PC-3 (cell line): ENCODE measurements around the gene TNNC1. TPM values are rescaled to one million over a fixed set of nuclear protein-coding genes. Genes with fewer than 3 reads are reported as not detected.

ENCODE experiments used
- ATAC-seq: fragments of 200-7000 bp; cut with Tn5 transposase; 2 replicates; pipeline ENCODE4 v1.9.1; 2020; ENCODE audit warnings: mild to moderate bottlenecking, moderate library complexity
- BruUV-seq: library from RNA; stranded (reverse); fragments of 400-500 nt; replicated peaks from 2 replicates; lab custom pipeline; 2021; lab: Mats Ljungman, UMichigan
- CTCF ChIA-PET: fragments of 300-600 bp; sonication (Branson Sonifier 250); formaldehyde crosslinking; loops from one replicate; lab custom pipeline; 2022; ENCODE audit warnings: antibody characterized with exemption; lab: Charles Lee
- POLR2A ChIA-PET: fragments of 300-600 bp; sonication (Branson Sonifier 250); formaldehyde crosslinking; loops from one replicate; lab custom pipeline; 2022; ENCODE audit warnings: antibody characterized with exemption; ENCODE audit not compliant: unreplicated experiment; lab: Charles Lee
- DNase-seq: peaks from one replicate; pipeline ENCODE4 v3.0.0-alpha.2; 2015
- H2AFZ ChIP-seq: fragments of 300-600 bp; sonication (generic); 2 replicates; pipeline ENCODE4 v1.6.0; 2016; ENCODE audit warnings: antibody characterized with exemption, low read length
- H3F3A ChIP-seq: fragments of 300-600 bp; sonication (generic); one replicate; pipeline ENCODE4 v1.6.0; 2017; ENCODE audit warnings: antibody characterized with exemption, low read length, control low read depth, mild to moderate bottlenecking; ENCODE audit not compliant: unreplicated experiment
- H3K27ac ChIP-seq: fragments of 300-600 bp; sonication (generic); 2 replicates; pipeline ENCODE4 v1.5.1; 2016; ENCODE audit warnings: mild to moderate bottlenecking, low read length
- H3K27me3 ChIP-seq: fragments of 300-600 bp; sonication (generic); 2 replicates; pipeline ENCODE4 v1.6.1; 2016; ENCODE audit warnings: low read length, mixed read lengths
- H3K36me3 ChIP-seq: fragments of 300-600 bp; sonication (generic); 2 replicates; pipeline ENCODE4 v1.6.1; 2016; ENCODE audit warnings: low read depth, mixed run types, low read length, mixed read lengths
- H3K4me1 ChIP-seq: fragments of 300-600 bp; sonication (generic); 2 replicates; pipeline ENCODE4 v1.5.1; 2016; ENCODE audit warnings: low read length; ENCODE audit not compliant: insufficient read depth
- H3K4me2 ChIP-seq: fragments of 300-600 bp; sonication (generic); 2 replicates; pipeline ENCODE4 v1.6.0; 2016; ENCODE audit warnings: low read length
- H3K4me3 ChIP-seq: fragments of 300-600 bp; sonication (generic); 2 replicates; pipeline ENCODE4 v1.5.1; 2016; ENCODE audit warnings: mild to moderate bottlenecking, low read length, mixed read lengths
- H3K79me2 ChIP-seq: fragments of 300-600 bp; sonication (generic); 2 replicates; pipeline ENCODE4 v1.6.1; 2017; ENCODE audit warnings: low read length, mixed read lengths
- H3K9ac ChIP-seq: fragments of 300-600 bp; sonication (generic); 2 replicates; pipeline ENCODE4 v1.6.0; 2016; ENCODE audit warnings: mild to moderate bottlenecking, low read length
- H3K9me2 ChIP-seq: fragments of 300-600 bp; sonication (generic); replicated peaks from 2 replicates; pipeline ENCODE4 v1.6.1; 2016; ENCODE audit warnings: mixed run types, low read length, mixed read lengths
- H3K9me3 ChIP-seq: fragments of 300-600 bp; sonication (generic); 2 replicates; pipeline ENCODE4 v1.6.1; 2016; ENCODE audit warnings: low read length, mixed read lengths
- H4K20me1 ChIP-seq: fragments of 300-600 bp; sonication (generic); 2 replicates; pipeline ENCODE4 v1.6.1; 2016; ENCODE audit warnings: low read length, mixed read lengths
- CTCF ChIP-seq: fragments of 300-600 bp; sonication (generic); conservative IDR thresholded peaks from 2 replicates; pipeline ENCODE4 v1.5.1; 2017; ENCODE audit warnings: antibody characterized with exemption, low read depth, mild to moderate bottlenecking, low read length
- EZH2 ChIP-seq: fragments of 300-600 bp; sonication (generic); IDR thresholded peaks from one replicate; pipeline ENCODE4 v1.6.1; 2017; ENCODE audit warnings: antibody characterized with exemption, mild to moderate bottlenecking, low read length; ENCODE audit not compliant: unreplicated experiment
- EZH2phosphoT487 ChIP-seq: fragments of 300-600 bp; sonication (generic); IDR thresholded peaks from 2 replicates; pipeline ENCODE4 v1.6.1; 2018; ENCODE audit warnings: mild to moderate bottlenecking, antibody characterized with exemption, low read length, borderline replicate concordance
- intact Hi-C: fragments of 100-400 bp; cut with micrococcal nuclease; formaldehyde crosslinking; loops from 2 replicates; pipeline ENCODE4 v1.9.0; 2023
- total RNA-seq: library from RNA; depleted of rRNA; stranded (reverse); fragments of >200 nt; gene quantifications from 2 replicates; pipeline ENCODE4 v1.2.3, GENCODE V29; 2014

The TNNC1 gene
- total RNA-seq, 1 experiment from 2014 or later: 4.9 TPM

- Histone ChIP-seq H3K36me3 (peaks cover 60% of the 10 kb centered on the region), H3F3A (no peaks in the 10 kb centered on the region), H3K79me2 (peaks cover 5% of the 10 kb centered on the region), H3K4me1 (no peaks in the 10 kb centered on the region), H3K9ac (no peak overlapping the region), H4K20me1 (no peaks in the 10 kb centered on the region), H3K27ac (no peak overlapping the region), H3K4me2 (no peak overlapping the region), H2AFZ (no peak overlapping the region), H3K4me3 (no peak overlapping the region), H3K9me3 (no peaks in the 10 kb centered on the region), H3K27me3 (no peaks in the 10 kb centered on the region), H3K9me2 (no peaks in the 10 kb centered on the region)
- TF ChIP-seq CTCF: no peak
- TF ChIP-seq EZH2phosphoT487: no peak
- no peak for TF ChIP-seq EZH2
- intact Hi-C loops: no loop called here
- ATAC-seq (no peak), DNase-seq (no peak)
- CTCF ChIA-PET: no interaction called here
- POLR2A ChIA-PET: no interaction called here
- no TSS peak for BruUV-seq
These were observed 51.1 kb downstream of the TNNC1 start for GRCh38 chr3:52402706-52403270.

DNA sequence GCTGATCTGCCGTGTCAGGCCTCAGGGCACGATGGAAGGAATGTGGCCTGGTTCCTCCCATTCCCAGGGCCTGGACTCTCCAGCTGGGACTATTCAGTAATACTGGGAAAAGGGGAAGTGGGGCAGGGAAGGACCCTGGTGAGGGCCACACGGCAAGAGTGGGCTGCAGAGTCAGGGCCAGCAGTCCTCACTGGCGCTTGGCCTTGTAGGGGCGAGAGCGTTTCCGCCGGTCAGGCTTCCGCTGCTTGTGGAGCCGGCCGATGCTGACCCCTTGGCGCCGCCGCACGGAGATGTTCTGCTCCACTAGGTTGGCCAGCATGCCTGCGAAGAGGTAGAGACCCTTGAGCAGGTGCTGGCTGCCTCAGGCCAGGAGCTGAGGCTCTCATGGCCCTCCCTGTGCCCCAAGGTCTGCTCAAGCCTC, 51.7 kb downstream of the TNNC1 start:
- Histone ChIP-seq H3K4me3 (no peak overlapping the region), H3K79me2 (no peaks in the 10 kb centered on the region; the same call in 1 of the 2 replicates), H3K36me3 (peaks cover 55% of the 10 kb centered on the region), H3K9me3 (no peaks in the 10 kb centered on the region), H3K9me2 (no peaks in the 10 kb centered on the region), H3K9ac (no peak overlapping the region), H3K27ac (no peak overlapping the region), H2AFZ (no peak overlapping the region), H3K4me1 (no peaks in the 10 kb centered on the region), H4K20me1 (no peaks in the 10 kb centered on the region), H3K27me3 (no peaks in the 10 kb centered on the region), H3K4me2 (no peak overlapping the region), H3F3A (no peaks in the 10 kb centered on the region)
- DNase-seq (no peak), ATAC-seq (no peak)
- CTCF ChIA-PET: no interaction called here
- BruUV-seq: TSS peak; percentile 1
- intact Hi-C loops: no loop called here
- POLR2A ChIA-PET: no interaction called here
- TF ChIP-seq EZH2 (no peak), CTCF (no peak), EZH2phosphoT487 (no peak)

GRCh38 chr3:52401551-52401950, 52.3 kb downstream of the TNNC1 start:
- BruUV-seq: no TSS peak
- Histone ChIP-seq H3K9ac (no peak overlapping the region), H3K79me2 (no peaks in the 10 kb centered on the region; the same call in 1 of the 2 replicates), H3F3A (no peaks in the 10 kb centered on the region), H3K9me2 (no peaks in the 10 kb centered on the region), H3K36me3 (peaks cover 49% of the 10 kb centered on the region), H3K4me3 (no peak overlapping the region), H3K4me2 (no peak overlapping the region), H2AFZ (no peak overlapping the region), H3K27me3 (no peaks in the 10 kb centered on the region), H4K20me1 (no peaks in the 10 kb centered on the region), H3K27ac (no peak overlapping the region), H3K9me3 (no peaks in the 10 kb centered on the region), H3K4me1 (no peaks in the 10 kb centered on the region)
- ChIA-PET POLR2A (no interaction called here), CTCF (no interaction called here)
- DNase-seq: no peak
- no peak for ATAC-seq
- TF ChIP-seq CTCF (no peak), EZH2phosphoT487 (no peak), EZH2 (no peak)
- intact Hi-C loops: no loop called here
